Stimulated activated CD8-positive, alpha-beta memory T cell treated with anti-CD3 and anti-CD28 coated beads, Interleukin-7, amount 100 ng/mL, for 4 hours (primary cell): Measurements from ENCODE around the gene CPED1.

Experiments used
- DNase-seq, 2 donors: peaks; one replicate each; pipeline ENCODE4 v3.0.0-alpha.2; 2020; ENCODE audit warnings: low read depth in 2 of 2

Gene CPED1

DNA sequence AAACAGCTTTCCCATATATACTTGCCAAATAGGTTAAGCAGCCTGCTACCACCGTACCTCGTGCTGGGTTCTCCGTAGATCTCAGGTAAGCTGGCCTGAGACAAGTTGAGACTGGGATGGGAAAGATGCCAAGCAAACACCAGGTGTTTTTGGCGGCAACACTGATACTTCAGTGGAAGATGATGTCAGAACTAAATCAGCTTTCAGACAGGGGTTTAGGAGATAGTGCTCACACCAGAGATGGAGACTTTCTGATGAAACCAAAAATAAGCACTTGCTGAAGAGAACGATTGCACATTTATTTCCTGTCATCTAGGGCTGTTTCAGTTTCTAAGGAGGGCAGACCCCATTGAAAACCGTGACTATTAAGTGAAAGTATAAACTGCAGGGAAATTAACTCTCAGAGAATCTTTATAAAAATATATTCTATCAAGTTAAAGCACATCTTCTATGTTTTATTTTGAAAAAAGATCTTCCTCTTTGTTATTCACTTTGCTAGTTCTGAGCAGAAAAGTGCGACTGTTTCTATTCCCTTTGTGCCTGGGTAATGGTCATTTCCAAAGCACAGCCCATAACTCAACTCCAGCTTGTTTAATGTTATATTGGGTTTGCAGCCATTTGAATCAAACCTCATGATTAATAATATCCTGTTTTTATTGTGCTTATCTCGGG is 149.9 kb downstream of the CPED1 start:
- no peak for DNase-seq

DNA sequence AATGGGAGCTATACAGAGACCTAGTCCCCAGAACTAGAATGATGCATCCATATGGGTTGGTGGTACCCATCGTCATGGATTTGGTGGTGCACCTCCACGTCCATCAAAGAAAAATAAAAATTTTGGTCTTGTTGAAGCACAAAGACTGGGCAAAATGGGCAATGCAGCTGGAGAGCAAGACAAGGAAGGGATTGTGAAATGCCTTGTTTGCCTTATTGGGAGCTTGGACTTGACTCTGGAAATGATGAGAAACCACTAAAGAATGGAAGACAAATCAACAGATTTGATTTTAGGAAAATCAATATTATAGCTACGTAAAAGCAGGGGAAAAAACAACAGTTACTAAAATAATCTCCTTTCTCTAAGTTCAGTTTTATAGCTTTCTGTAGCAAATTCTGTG is 150.9 kb downstream of the CPED1 start:
- no peak for DNase-seq

DNA sequence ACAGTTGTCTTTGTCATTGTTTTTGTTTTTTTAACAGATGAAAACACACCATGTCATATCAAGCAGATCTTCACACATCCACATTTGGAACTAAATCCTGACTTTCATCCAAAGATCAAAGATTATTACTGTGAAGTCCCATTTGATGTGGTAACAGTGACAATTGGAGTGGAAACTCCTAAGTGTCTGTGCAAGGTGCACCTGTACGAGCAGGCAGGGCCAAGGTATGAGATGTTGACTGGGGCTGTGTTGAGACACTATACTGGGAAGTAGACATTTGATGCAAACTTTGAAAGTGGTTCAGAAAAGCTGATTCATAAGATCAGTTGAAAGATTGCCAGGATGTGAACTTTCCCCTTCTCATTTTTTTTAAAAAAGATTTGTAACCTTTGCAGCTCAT is 152.3 kb downstream of the CPED1 start:
- no peak for DNase-seq

DNA sequence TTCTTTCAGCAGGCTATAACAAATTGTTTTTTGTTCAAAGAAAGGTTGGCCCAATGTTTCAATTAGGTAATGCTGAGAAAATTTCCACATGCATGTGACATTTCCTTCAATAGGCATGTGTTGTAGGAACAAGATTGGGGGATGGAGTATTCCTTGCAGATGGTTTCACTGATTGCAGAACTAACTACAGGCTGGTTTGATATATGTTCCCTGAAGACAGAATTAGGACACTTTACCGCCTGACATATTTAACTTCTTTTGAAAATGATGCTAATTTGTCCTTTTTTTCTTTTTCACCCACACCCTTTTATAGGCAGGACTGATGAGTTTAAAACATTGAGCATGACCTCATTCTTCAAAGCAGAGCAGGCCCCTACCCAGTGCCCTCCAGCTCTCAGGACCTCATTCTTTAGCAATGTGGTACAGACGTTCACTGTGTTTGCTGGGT is 163.3 kb downstream of the CPED1 start:
- no peak for DNase-seq

DNA sequence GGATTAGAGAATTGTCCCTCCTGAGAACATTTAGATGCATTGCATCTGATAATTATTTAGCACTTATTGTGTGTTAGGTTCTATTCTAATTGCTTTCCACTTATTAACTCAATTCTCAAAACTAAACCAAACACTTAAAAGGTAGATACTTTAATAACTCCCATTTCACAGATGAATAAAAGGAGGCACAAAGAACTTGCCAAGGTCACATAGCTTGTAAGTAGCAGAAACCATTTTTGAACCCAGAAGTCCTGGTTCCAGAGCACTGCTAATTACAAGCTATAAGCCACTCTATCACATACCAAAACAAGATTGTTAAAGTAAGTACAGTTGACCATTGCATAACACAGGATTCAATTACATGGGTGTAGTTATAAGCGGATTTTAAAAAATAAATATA is 164.9 kb downstream of the CPED1 start:
- DNase-seq: no peak

DNA sequence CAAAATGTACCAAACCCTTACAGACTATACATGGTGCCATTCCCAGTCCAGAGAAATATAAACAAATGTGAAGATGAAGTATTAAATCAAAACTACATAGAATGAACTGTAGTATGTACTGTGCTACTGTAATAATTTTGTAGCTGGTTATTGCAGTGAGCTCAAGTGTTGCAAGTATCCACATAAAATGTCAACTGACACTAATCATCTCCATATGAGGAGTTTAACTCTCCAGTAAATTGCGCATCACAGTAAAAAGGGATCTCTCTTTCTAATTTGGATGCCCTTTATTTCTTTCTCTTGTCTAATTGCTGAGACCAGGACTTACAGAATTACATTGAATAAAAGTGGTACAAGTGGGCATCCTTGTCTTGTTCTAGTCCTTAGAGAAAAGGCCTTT is 165.5 kb downstream of the CPED1 start:
- DNase-seq: no peak

DNA sequence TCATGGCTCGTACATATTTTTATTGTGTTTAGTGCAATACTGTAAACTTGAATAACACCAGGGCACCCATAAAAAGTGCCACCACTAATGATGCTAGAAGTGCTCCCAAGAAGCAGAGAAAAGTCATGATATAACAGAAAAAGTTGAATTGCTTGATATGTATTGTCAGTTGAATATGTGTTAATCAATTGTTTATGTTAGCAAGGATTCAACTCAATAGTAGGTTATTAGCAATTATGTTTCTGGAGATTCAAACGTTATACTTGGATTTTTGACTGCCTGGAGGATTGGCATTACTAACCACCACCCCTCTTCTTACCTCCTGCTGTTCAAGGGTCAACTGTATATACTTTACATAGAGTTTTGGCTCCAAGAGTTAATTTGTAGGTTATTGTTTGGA is 168.3 kb downstream of the CPED1 start:
- DNase-seq: no peak

DNA sequence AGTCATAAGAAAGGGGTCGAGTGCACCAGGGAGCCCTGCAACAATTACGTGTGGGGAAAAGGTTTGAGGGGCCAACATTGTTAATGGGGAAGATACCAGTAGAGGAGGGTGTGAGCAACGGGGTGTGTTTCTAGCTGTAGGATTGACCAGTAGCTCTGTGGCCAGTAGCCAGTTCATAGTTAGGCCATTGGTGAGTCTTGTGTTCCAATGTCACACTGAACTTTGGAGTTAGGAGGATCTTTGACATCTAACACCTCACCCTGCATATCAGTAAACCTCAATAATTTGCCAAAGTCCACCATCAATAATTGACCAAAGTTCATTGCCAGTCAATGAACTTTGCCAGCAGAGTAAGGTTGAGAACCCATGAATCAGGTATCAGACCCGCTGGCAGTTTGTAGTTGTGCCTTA is 168.8 kb downstream of the CPED1 start:
- no peak for DNase-seq

DNA sequence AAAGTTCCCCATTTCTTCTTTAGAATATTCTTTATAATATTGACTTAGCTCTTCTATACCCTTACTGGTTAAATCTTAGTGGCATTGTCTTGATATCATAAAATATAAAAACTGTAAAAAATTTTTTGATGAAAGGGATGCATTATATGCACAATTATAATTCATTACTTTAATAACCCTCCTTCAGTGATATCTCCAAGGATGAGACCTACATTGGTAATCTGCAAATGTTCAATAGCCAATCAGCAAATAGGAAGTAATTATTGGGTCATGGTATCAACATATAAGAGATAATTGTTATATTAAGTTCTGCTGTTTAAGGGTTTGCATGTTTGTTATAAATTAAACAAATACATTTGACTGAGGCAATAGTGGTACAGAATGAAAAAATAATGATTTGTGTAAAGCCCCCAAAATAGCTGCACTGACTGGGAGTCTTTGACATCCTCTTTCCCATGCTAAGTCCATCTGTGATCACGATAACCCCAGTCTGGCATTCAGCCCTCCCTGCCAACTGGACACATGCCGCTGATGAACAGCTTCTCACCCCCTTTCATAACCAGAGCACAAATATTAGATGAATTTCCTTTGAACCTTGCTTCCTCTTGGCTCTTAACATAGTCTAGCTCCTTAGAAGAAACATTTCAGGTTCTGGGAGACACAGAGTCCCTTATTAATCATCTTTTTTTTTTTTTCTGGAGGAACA is 169.5 kb downstream of the CPED1 start:
- no peak for DNase-seq

DNA sequence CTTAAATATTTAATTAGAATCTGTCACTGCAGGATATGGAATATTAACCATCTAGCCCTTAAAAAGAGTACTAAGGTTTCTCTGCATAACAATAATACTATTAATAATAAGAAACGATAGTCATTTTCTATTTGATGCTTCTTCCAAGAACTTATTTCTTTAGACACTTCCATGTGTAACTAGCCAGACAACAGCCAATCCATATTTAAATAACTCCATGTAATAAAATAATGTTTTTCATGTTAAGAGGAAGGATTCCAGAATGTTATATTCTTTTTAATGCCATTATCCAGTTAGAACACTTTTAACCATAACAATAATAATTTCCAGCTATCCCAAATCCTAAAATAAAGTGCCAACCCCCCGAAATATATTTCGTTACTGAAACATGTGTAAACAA is 170.2 kb downstream of the CPED1 start:
- DNase-seq: no peak

DNA sequence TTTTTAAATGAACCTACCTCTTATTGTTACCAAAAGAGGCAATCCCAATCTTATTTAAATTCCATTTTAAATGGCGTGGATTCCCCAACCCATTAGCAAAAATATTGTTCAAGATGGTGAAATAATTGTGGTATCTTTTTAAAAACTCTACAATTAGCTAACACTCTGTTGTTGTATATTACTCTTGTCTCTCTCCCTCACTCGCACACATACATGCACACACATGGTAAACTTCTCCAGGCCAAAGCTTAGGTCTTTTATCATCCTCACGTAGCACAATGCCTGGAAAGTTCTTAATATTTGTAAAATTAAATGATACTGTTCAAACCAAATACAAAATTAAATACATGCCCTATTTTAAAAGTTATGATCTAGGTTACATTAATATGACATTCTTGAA is 171.0 kb downstream of the CPED1 start:
- no peak for DNase-seq

DNA sequence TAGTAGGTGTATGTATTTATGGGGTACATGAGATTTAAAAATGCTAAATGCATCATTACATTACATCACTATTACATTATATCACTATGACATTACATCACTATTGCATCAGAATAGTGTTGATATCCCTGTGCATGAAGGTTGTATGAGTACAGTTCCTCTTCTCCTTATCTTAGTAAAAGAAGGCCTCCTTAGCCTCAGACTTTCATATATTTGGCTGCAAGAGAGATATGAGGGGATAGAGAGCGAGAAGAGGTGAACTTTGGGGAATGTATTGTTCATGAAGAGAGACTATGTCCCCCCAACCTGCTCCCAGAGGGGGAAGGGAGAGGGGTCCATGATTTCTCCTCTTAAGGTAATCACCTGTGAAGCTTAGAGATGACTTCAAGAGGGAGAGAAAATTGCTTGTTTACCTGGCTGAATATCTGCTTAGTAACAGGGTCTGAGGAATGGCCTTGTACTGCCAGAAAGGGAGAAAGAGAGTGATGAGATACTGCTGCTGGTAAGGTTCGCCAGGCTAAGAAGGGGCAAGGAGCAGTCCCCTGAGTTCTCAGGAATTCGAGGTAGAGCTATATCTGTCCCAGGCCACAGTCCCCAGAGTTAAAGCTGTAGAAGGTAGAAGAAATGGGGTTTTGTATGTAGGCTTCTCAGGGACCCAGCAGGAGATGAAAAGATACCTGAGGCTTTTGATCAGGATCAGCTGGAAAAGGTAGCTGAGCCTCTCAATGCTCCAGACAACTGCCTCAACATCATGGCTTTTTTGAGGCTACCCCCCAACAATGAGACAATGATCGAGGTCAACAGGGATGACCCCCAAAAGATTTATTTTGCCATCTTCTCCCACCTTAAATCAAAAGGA is 171.9 kb downstream of the CPED1 start:
- no peak for DNase-seq

DNA sequence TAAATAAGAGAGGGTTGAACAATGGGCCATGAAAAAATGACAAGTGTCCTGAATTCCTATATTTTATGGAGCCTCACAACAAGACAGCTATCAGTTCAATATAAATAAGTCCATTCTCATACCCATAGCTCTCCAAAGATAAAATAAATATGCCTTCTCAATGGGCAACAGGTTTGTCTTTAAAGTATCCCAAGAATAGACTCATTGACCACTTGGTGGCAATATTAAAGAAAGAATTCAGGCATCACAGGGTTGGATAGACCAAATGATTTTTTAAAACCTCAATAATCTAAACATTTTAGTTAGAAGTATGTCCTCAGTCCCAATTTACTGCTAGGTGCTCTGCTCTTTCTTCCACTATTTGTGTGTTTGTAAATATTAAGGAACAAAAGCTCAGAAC is 175.2 kb downstream of the CPED1 start:
- DNase-seq: no peak

DNA sequence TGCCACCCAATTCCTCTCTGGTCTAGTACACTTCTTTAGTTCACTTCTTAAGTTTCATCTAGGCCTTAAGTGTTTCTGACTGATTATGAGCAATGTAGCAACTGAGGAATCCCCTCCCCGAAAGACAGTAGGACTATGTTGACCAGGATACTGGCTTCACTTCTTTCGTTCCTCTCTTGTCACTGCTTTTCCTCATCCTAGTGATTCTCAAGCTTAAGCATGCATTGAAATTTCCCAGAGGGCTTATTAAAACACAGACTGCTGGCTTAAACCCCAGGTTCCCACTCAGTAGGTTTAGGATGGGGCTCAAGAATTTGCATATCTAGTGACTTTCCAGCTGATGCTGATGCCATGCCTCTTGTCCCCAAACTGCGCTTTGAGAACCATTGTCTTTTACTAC is 175.7 kb downstream of the CPED1 start:
- no peak for DNase-seq

DNA sequence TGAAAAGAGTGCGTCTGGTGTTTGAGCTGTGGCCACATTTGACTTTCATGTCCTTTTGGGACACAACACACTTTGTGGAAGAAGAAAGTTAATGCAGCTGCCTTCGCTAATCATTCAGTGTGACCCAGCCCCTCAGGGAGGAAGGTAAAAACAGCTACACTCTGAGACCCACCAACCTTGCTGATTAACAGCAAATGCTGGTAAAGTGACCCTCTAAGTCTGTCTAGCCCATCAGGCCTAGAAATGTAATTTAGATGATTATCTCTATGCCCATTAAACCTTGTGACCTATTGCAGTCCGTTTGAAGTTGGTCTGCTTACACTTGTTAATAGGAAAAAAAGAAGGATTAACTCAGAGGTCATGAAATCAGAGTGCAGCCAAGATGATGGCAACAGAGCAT is 178.4 kb downstream of the CPED1 start:
- DNase-seq: no peak

DNA sequence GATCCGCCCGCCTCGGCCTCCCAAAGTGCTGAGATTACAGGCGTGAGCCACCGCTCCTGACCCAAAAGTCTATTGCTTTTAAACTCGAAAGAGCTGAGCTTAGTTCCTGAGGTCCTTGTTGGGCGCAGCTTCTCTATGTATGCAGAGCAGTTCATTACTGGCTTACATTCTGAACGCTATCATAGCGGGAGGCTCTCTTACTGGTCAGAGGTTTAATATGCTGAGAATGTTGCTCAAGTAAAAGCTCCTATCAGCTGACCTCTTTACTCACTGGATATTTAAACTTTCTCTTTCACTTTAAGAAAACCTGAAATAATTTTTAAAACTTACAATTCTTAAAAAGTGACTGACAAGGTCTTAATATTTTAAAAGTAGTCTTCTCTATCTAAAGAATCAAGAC is 179.5 kb downstream of the CPED1 start:
- no peak for DNase-seq

DNA sequence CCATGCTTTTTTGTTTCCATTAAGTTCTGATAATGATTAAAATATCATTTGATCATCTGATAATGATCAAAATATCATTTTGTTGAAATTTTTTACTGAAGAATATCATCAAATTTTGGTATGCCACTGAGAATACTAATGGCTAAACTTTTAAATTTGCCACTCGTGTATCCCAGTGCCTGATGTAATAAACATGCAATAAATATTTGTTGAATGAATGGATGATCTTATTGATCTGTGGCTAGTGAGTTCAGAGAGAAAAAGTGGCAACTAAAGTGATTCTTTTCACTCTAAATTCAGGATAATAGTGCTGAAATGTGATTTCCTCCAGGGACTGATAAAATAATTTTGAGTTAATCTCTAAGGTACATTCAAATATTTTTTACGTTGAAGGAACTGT is 181.0 kb downstream of the CPED1 start:
- no peak for DNase-seq

DNA sequence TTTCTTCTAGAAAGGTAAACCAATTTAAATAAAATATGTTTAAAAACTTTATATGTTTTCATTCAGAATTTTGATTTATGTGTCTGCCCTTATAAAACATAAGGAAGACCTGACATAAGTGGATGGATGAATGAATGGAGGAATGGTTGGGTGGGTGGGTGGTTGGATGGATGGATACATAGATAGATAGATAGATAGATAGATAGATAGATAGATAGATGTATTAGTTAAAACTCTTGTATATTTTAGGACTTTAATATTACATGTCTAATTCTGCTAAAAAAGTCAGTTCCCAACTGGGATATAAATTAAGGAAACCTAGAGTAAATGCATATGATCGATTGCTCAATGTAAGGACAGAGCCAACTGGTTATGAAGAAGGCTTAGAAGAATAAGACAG is 184.0 kb downstream of the CPED1 start:
- no peak for DNase-seq

DNA sequence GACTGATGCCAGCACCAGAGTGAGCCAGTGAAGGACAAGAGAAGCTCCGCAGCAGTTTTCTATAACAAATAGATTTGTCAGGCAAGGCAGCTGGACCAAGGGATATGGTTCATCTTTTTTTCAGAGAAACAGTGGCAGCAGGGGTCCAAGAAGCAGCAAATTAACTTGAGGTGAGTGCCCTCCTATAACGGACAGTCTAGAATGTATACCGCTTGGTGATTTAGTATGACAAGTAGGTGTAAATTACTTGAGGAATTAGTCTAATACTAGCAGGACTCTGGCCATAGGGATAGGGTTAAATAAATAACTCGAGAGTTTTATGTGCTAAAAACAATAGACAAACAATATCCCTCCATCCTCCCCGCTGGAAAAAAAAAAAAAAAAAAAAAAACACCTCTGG is 187.3 kb downstream of the CPED1 start:
- no peak for DNase-seq

DNA sequence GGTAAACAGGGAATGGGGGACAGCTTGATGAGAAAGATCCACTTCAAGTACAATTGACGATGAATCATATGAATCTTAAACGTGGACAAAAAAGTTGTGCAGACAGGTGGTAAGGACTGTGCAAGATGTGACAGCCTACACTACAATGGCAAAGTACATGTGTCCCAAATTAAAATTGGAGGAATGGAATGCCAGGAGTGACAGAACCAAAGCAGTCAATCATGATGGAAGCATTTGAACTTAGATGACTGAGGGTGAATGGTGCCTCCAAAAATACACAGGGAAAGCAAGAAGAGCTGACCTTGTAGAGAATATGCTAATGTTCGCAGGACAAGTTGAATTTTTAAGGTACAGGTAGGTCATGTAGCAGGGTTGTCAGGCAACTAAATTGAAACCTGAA is 189.9 kb downstream of the CPED1 start:
- DNase-seq: no peak

DNA sequence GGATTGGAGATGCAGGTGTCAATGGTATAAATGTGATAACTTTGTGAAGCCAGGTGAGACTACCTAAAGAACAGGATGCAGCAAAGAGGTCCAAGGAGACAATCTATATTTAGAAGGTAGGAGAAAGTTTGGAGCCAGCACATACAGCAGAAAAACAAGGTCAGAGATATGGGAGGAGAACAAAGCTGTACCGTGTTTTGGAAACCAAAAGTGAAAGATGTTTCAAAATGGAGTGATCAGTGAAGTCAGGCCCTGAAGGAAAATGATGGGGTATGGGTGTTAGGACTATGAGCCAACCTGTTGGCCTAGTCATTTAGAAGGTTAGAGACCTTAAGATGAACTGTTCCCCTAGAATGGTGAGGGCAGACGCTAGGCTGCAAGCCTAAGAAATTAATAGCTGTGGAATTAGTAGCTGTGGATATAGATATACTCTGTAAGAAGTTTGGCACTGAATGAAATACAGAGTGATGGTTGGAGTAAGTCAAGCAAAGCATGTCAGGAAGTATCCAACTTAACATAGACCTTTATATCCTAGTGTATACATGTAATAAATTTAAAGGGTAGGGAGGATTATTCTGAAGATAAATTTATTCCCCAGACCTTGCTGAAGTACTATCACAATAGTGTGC is 190.5 kb downstream of the CPED1 start:
- DNase-seq: no peak

DNA sequence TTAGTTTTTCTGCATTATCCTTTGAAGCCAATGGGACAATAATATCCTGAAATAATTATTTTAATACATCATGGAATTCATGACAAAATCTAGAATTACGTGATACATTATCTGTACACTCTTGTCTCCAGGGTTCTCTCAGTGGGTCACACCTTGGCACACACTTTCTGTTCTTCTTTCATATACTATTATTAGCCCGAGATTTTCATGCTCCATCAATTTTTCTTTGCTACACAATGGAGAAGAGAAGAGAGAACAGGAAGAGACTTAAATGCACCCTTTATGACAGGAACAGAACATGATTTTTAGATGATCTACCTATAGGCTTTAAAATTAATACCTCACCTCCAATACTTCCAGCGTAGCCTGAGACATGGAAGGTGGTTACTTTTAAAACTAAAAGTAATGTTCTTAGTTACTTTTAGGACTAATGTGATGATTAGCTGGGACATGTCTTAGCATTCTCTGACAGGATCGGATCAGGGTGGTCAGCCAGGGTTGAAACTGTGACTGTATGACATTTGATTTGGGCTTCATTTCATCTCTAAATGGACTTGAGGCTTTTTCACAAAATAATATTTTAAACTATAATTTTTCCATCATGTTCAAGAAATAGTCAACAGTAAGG is 192.0 kb downstream of the CPED1 start:
- DNase-seq: no peak
